ENCODE data around the gene DRG2. TPM values are rescaled to one million over a fixed set of nuclear protein-coding genes. Genes with fewer than 3 reads are reported as not detected.

DRG2 gene
- total RNA-seq, 1 donor from 2014 or later, result 67.5 TPM

GRCh38 chr17:18143044-18143936 lies 55.5 kb downstream of the DRG2 start:
- Mint-ChIP-seq H3K4me1 (ENCODE audit: low read depth) (peaks cover 5% of the 10 kb centered on the region), H3K27ac (no peak overlapping the region), H3K9me3 (no peaks in the 10 kb centered on the region), H3K36me3 (ENCODE audit: low read depth) (no peaks in the 10 kb centered on the region), H3K27me3 (ENCODE audit: insufficient read depth) (peaks cover 4% of the 10 kb centered on the region), H3K4me3 (no peak overlapping the region)
- DNase-seq (ENCODE audit: low spot score), result no peak
- intact Hi-C loops (cut with micrococcal nuclease), result no loop called here

GRCh38 chr17:18144261-18144660 lies 56.5 kb downstream of the DRG2 start:
- Mint-ChIP-seq H3K4me3 (no peak overlapping the region), H3K4me1 (ENCODE audit: low read depth) (peaks cover 5% of the 10 kb centered on the region), H3K36me3 (ENCODE audit: low read depth) (no peaks in the 10 kb centered on the region), H3K9me3 (no peaks in the 10 kb centered on the region), H3K27me3 (ENCODE audit: insufficient read depth) (peaks cover 6% of the 10 kb centered on the region), H3K27ac (no peak overlapping the region)
- intact Hi-C loops (cut with micrococcal nuclease), result no loop called here
- DNase-seq (ENCODE audit: low spot score), result no peak

- H3K9me3 Mint-ChIP-seq, result no peaks in the 10 kb centered on the region
- H3K36me3 Mint-ChIP-seq (ENCODE audit: low read depth), result no peaks in the 10 kb centered on the region
- H3K27me3 Mint-ChIP-seq (ENCODE audit: insufficient read depth), result peaks cover 6% of the 10 kb centered on the region
- intact Hi-C loops (cut with micrococcal nuclease), result no loop called here
- H3K27ac Mint-ChIP-seq, result no peak overlapping the region
- H3K4me3 Mint-ChIP-seq, result no peak overlapping the region
- H3K4me1 Mint-ChIP-seq (ENCODE audit: low read depth), result peaks cover 5% of the 10 kb centered on the region
- DNase-seq (ENCODE audit: low spot score), result no peak
These were observed 57.1 kb downstream of the DRG2 start for GRCh38 chr17:18144855-18145254.

GRCh38 chr17:18145811-18146210 lies 58.1 kb downstream of the DRG2 start:
- peaks cover 6% of the 10 kb centered on the region for H3K27me3 Mint-ChIP-seq (ENCODE audit: insufficient read depth)
- H3K36me3 Mint-ChIP-seq (ENCODE audit: low read depth), result no peaks in the 10 kb centered on the region
- no peaks in the 10 kb centered on the region for H3K9me3 Mint-ChIP-seq
- H3K4me1 Mint-ChIP-seq (ENCODE audit: low read depth), result peaks cover 5% of the 10 kb centered on the region
- H3K27ac Mint-ChIP-seq, result no peak overlapping the region
- no peak for DNase-seq (ENCODE audit: low spot score)
- no peak overlapping the region for H3K4me3 Mint-ChIP-seq
- intact Hi-C loops (cut with micrococcal nuclease), result no loop called here

GRCh38 chr17:18146259-18146658 lies 58.5 kb downstream of the DRG2 start:
- Mint-ChIP-seq H3K9me3 (no peaks in the 10 kb centered on the region), H3K4me3 (no peak overlapping the region), H3K36me3 (ENCODE audit: low read depth) (no peaks in the 10 kb centered on the region), H3K4me1 (ENCODE audit: low read depth) (peaks cover 2% of the 10 kb centered on the region), H3K27ac (no peak overlapping the region), H3K27me3 (ENCODE audit: insufficient read depth) (peaks cover 6% of the 10 kb centered on the region)
- intact Hi-C loops (cut with micrococcal nuclease), result no loop called here
- DNase-seq (ENCODE audit: low spot score), result no peak

GRCh38 chr17:18146980-18147379 lies 59.2 kb downstream of the DRG2 start:
- Mint-ChIP-seq H3K27ac (no peak overlapping the region), H3K36me3 (ENCODE audit: low read depth) (no peaks in the 10 kb centered on the region), H3K4me1 (ENCODE audit: low read depth) (no peaks in the 10 kb centered on the region), H3K27me3 (ENCODE audit: insufficient read depth) (peaks cover 5% of the 10 kb centered on the region), H3K9me3 (no peaks in the 10 kb centered on the region), H3K4me3 (no peak overlapping the region)
- DNase-seq (ENCODE audit: low spot score), result no peak
- intact Hi-C loops (cut with micrococcal nuclease), result no loop called here

- H3K4me3 Mint-ChIP-seq, result no peak overlapping the region
- H3K27ac Mint-ChIP-seq, result no peak overlapping the region
- H3K4me1 Mint-ChIP-seq (ENCODE audit: low read depth), result no peaks in the 10 kb centered on the region
- H3K9me3 Mint-ChIP-seq, result no peaks in the 10 kb centered on the region
- no peak for DNase-seq (ENCODE audit: low spot score)
- H3K27me3 Mint-ChIP-seq (ENCODE audit: insufficient read depth), result peaks cover 5% of the 10 kb centered on the region
- intact Hi-C loops (cut with micrococcal nuclease), result no loop called here
- H3K36me3 Mint-ChIP-seq (ENCODE audit: low read depth), result no peaks in the 10 kb centered on the region
These were observed 60.8 kb downstream of the DRG2 start for GRCh38 chr17:18148586-18148985.

- H3K4me1 Mint-ChIP-seq (ENCODE audit: low read depth), result no peaks in the 10 kb centered on the region
- no peak overlapping the region for H3K4me3 Mint-ChIP-seq
- no peak for DNase-seq (ENCODE audit: low spot score)
- peaks cover 5% of the 10 kb centered on the region for H3K27me3 Mint-ChIP-seq (ENCODE audit: insufficient read depth)
- intact Hi-C loops (cut with micrococcal nuclease), result no loop called here
- H3K36me3 Mint-ChIP-seq (ENCODE audit: low read depth), result no peaks in the 10 kb centered on the region
- no peak overlapping the region for H3K27ac Mint-ChIP-seq
- H3K9me3 Mint-ChIP-seq, result no peaks in the 10 kb centered on the region
These were observed 63.5 kb downstream of the DRG2 start for GRCh38 chr17:18151290-18151689.

- Mint-ChIP-seq H3K27me3 (ENCODE audit: insufficient read depth) (peaks cover 2% of the 10 kb centered on the region), H3K4me1 (ENCODE audit: low read depth) (peaks cover 4% of the 10 kb centered on the region), H3K4me3 (no peak overlapping the region), H3K36me3 (ENCODE audit: low read depth) (no peaks in the 10 kb centered on the region), H3K27ac (no peak overlapping the region), H3K9me3 (no peaks in the 10 kb centered on the region)
- no peak for DNase-seq (ENCODE audit: low spot score)
- intact Hi-C loops (cut with micrococcal nuclease), result no loop called here
These were observed 67.4 kb downstream of the DRG2 start for GRCh38 chr17:18155179-18155578.

- Mint-ChIP-seq H3K27me3 (ENCODE audit: insufficient read depth) (peaks cover 2% of the 10 kb centered on the region), H3K9me3 (no peaks in the 10 kb centered on the region), H3K4me1 (ENCODE audit: low read depth) (peaks cover 4% of the 10 kb centered on the region), H3K4me3 (no peak overlapping the region), H3K27ac (no peak overlapping the region), H3K36me3 (ENCODE audit: low read depth) (no peaks in the 10 kb centered on the region)
- no peak for DNase-seq (ENCODE audit: low spot score)
- intact Hi-C loops (cut with micrococcal nuclease), result no loop called here
These were observed 68.6 kb downstream of the DRG2 start for GRCh38 chr17:18156171-18156975.

GRCh38 chr17:18156976-18157280 lies 69.2 kb downstream of the DRG2 start:
- H3K4me1 Mint-ChIP-seq (ENCODE audit: low read depth), result peaks cover 4% of the 10 kb centered on the region

More at GRCh38 chr17:18156976-18157280, 69.2 kb downstream of the DRG2 start:
- DNase-seq (ENCODE audit: low spot score), result no peak
- peaks cover 2% of the 10 kb centered on the region for H3K27me3 Mint-ChIP-seq (ENCODE audit: insufficient read depth)
- intact Hi-C loops (cut with micrococcal nuclease), result no loop called here
- no peaks in the 10 kb centered on the region for H3K36me3 Mint-ChIP-seq (ENCODE audit: low read depth)
- no peak overlapping the region for H3K27ac Mint-ChIP-seq
- H3K9me3 Mint-ChIP-seq, result no peaks in the 10 kb centered on the region
- no peak overlapping the region for H3K4me3 Mint-ChIP-seq

Data from activated T-helper 1 cell treated with anti-CD3 and anti-CD28 coated beads, Interleukin-12 subunit alpha, Interleukin-12 subunit beta, Interleukin-2, Interleukin-4 antibody, amounts not matched to agents 30 ng/mL and 10 ng/mL and 1 ng/mL, durations not matched to agents 14 hours and 24 hours and 36 hours (primary cell).